Suprapubic skin (tissue), 4 donors: ENCODE measurements around the gene VPS39.

Source experiments
- EP300 ChIP-seq: sonication (generic); formaldehyde crosslinking; IDR thresholded peaks from one replicate; pipeline ENCODE4 v1.6.1; 2017; ENCODE audit warnings: antibody characterized with exemption
- POLR2A ChIP-seq, 2 donors: fragments of 450-650 bp; IDR thresholded peaks; one replicate each; pipeline ENCODE4 v1.6.1; 2017; ENCODE audit warnings: antibody characterized with exemption in 2 of 2, mild to moderate bottlenecking in 2 of 2, moderate library complexity in 2 of 2
- POLR2AphosphoS5 ChIP-seq, 3 donors: sonication (generic); formaldehyde crosslinking; IDR thresholded peaks; one replicate each; pipeline ENCODE4 v1.6.1; 2017; ENCODE audit warnings: antibody characterized with exemption in 3 of 3
- TF ChIP-seq, protein P1 (sequence below), 2 donors: fragments of 200-600 bp in 1 of 2; fragments of 450-650 bp in 1 of 2; sonication (generic) in 1 of 2; IDR thresholded peaks; one replicate each; pipeline ENCODE4 v1.5.1; 2016 to 2019; ENCODE audit warnings: antibody characterized with exemption in 2 of 2, mild to moderate bottlenecking in 1 of 2, moderate library complexity in 1 of 2

DNA sequence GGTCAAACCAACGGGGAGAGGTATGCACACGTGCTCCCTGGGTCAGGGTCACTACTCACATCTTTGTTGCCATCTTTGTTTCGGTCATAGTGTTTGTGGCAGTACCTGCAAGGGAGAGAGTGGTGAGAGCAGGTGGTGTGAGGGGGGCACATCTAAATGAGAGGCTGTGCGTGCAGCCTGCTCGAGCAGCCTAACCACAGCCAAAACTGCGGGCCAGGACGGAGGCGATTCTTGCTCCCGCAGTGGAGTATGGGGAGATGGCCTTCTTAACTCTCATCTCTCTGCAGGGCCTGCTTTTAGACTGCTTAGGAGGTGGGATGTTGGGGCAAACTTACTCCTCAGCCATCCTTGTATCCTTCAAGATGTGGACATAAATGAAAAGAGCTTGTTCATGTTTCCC, 44.8 kb downstream of the VPS39 start:
- TF ChIP-seq, protein P1, sequence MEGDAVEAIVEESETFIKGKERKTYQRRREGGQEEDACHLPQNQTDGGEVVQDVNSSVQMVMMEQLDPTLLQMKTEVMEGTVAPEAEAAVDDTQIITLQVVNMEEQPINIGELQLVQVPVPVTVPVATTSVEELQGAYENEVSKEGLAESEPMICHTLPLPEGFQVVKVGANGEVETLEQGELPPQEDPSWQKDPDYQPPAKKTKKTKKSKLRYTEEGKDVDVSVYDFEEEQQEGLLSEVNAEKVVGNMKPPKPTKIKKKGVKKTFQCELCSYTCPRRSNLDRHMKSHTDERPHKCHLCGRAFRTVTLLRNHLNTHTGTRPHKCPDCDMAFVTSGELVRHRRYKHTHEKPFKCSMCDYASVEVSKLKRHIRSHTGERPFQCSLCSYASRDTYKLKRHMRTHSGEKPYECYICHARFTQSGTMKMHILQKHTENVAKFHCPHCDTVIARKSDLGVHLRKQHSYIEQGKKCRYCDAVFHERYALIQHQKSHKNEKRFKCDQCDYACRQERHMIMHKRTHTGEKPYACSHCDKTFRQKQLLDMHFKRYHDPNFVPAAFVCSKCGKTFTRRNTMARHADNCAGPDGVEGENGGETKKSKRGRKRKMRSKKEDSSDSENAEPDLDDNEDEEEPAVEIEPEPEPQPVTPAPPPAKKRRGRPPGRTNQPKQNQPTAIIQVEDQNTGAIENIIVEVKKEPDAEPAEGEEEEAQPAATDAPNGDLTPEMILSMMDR (IDR thresholded peaks at IDR 0.05) = no peak
- no peak for TF ChIP-seq POLR2A (IDR thresholded peaks at IDR 0.05)
- TF ChIP-seq EP300 = no peak
- no peak for TF ChIP-seq POLR2AphosphoS5 (IDR thresholded peaks at IDR 0.05)
